SU-DHL-6 (cell line): ENCODE results near the gene MBLAC1.

Experiments
- CTCF ChIP-seq: fragments of 200-600 bp; sonication (generic); IDR thresholded peaks from one replicate; pipeline ENCODE4 v1.5.1; 2017; ENCODE audit warnings: antibody characterized with exemption, mild to moderate bottlenecking, low read length, moderate library complexity; ENCODE audit not compliant: insufficient read depth, poor library complexity, severe bottlenecking
- EZH2phosphoT487 ChIP-seq: fragments of 200-600 bp; sonication (generic), shearing (Covaris generic); conservative IDR thresholded peaks from 2 replicates; pipeline ENCODE4 v1.6.1; 2018; ENCODE audit warnings: mild to moderate bottlenecking, antibody characterized with exemption, low read length, moderate library complexity, mixed read lengths

GRCh38 chr7:100122067-100122466 lies 4.7 kb upstream of the MBLAC1 start:
- TF ChIP-seq CTCF (no peak), EZH2phosphoT487 (no peak)
